Subcutaneous adipose tissue (tissue), 4 donors: ENCODE data around the gene RRAD. TPM values are rescaled to one million over a fixed set of nuclear protein-coding genes. Genes with fewer than 3 reads are reported as not detected.

Source experiments
- total RNA-seq, 4 donors: library from RNA; depleted of rRNA; stranded (reverse); fragments of >200 nt; gene quantifications; one replicate each; pipeline ENCODE4 v1.1.0, GENCODE V29; 2016
- TF ChIP-seq, protein P1 (sequence below): fragments of 450-650 bp; IDR thresholded peaks from one replicate; pipeline ENCODE4 v1.5.1; 2016; ENCODE audit warnings: low read depth, mild to moderate bottlenecking, control low read depth, antibody characterized with exemption, moderate library complexity

Gene RRAD, protein sequence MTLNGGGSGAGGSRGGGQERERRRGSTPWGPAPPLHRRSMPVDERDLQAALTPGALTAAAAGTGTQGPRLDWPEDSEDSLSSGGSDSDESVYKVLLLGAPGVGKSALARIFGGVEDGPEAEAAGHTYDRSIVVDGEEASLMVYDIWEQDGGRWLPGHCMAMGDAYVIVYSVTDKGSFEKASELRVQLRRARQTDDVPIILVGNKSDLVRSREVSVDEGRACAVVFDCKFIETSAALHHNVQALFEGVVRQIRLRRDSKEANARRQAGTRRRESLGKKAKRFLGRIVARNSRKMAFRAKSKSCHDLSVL
- 10 to 100 TPM in 2 of 4 donors, 1 to 10 TPM in 2; 2.4 to 15.9 (median 9.8) TPM for total RNA-seq

DNA sequence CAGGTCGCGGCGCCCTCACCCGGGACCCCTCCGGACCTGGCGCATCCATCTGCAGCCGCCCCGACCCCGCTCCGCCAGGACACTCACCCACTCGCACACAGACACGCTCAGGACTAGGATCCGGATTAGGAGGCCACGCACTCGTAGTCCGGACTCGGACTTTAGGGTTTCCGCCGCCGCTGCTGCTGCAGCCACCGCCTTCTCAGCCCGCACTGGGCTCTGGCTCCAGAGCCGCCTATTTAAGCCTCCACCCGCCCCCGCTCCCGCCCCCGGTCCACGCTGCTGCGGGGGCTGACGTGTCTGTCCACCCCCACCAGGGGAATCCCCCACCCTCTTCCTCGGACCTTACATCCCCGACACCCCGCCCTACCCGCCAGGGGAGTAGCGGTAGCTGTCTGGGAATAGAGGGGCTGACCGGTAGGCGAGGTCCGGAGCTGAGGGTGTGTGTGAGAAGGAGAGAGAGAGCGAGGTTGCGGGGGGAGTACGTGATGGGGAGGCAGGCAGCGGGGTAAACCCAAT is at the start of gene RRAD:
Gene RRAD, minus strand, starts transcription at position 214 of the 519 bp plus-strand sequence. CDS start 356 bp downstream, outside the sequence.
- TF ChIP-seq, protein P1, sequence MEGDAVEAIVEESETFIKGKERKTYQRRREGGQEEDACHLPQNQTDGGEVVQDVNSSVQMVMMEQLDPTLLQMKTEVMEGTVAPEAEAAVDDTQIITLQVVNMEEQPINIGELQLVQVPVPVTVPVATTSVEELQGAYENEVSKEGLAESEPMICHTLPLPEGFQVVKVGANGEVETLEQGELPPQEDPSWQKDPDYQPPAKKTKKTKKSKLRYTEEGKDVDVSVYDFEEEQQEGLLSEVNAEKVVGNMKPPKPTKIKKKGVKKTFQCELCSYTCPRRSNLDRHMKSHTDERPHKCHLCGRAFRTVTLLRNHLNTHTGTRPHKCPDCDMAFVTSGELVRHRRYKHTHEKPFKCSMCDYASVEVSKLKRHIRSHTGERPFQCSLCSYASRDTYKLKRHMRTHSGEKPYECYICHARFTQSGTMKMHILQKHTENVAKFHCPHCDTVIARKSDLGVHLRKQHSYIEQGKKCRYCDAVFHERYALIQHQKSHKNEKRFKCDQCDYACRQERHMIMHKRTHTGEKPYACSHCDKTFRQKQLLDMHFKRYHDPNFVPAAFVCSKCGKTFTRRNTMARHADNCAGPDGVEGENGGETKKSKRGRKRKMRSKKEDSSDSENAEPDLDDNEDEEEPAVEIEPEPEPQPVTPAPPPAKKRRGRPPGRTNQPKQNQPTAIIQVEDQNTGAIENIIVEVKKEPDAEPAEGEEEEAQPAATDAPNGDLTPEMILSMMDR: no peak

DNA sequence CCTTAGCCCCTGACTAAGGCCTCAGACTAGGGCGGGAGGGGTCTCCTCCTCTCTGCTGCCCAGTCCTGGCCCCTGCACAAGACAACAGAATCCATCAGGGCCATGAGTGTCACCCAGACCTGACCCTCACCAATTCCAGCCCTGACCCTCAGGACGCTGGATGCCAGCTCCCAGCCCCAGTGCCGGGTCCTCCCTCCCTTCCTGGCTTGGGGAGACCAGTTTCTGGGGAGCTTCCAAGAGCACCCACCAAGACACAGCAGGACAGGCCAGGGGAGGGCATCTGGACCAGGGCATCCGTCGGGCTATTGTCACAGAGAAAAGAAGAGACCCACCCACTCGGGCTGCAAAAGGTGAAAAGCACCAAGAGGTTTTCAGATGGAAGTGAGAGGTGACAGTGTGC is 48.4 kb upstream of the RRAD start:
- TF ChIP-seq, protein P1: no peak

DNA sequence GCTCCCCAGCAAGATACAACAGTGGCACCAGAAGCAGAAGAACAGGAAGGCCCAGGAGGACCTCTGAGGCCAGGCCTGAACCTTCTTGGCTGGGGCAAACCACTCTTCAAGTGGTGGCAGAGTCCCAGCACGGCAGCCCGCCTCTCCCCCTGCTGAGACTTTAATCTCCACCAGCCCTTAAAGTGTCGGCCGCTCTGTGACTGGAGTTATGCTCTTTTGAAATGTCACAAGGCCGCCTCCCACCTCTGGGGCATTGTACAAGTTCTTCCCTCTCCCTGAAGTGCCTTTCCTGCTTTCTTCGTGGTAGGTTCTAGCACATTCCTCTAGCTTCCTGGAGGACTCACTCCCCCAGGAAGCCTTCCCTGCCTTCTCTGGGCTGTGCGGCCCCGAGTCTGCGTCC is 47.6 kb upstream of the RRAD start:
- TF ChIP-seq, protein P1: no peak

DNA sequence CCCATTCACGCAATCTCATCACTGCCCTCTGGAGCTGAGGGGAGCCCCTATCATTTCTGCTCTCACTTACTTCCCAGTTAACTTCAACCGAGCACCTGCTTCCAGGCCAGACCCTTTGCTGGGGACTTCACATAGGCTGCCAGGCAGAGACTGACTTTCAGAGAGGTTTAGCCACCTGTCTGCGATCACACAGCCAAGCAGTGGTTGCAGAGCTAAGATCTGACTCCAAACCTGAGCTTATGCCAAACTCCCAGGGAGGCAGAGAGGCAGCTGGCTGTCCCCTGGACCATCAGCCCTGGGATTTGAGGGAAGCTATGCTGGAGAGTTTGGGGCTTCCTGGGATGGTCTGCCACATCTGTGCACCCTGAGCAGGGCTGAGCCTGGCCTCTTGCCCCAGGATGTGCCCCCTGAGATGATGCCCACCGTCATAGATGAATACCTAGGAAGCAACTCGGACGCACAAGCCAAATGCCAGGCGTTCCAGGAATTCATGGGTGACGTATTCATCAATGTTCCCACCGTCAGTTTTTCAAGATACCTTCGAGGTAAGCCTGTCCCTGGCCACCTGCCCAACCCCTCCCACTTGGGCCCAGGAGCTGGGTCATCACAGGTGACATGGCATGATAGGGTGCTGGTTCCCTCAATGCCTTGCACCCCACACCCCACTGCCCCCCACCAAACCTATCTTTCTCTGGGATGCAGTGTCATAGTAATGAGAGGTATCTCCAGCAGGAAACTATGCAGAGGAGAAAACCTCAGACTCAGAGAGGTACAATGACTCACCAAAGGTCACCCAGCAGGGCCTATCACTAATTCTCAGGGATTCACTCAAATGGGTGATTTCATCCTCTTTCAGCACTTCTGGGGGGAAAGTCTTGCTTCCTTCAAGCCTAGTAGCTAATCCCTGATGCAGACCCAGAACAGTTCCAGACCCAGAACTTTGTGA is 45.7 kb upstream of the RRAD start:
- TF ChIP-seq, protein P1: no peak

DNA sequence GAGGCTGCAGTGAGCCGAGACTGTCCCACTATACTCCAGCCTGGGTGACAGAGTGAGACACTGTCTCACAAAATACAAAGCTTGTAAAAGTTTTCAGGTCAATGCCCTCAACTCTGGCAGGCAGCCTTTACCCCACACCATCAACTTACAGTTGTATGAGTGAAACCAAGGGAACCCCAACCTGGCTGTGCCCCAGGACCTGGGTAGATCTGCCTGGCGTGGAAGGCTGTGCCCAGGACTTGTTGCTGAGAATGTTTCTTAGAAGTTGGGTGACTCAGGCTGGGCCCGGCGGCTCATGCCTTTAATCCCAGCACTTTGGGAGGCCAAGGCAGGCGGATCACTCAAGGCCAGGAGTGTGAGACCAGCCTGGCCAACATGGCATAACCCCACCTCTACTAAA is 43.5 kb upstream of the RRAD start:
- TF ChIP-seq, protein P1: no peak

DNA sequence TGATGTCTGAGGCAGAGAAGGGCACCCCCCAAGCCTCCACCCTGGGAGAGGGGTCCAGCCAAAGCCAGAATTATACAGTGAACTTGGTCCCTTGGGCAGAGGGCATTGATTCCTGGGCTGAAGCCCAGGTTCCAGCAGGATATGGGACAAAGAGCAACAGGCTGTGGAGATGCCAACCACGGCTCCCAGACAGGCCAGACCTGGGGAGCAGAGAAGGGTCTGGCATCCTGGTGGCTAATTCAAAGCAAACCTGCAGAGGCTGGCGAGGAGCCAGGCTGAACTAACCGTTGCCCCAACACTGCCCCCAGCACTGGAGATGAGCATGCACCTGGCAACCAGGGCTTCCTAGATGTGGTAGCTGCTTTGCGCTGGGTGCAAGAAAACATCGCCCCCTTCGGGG is 38.7 kb upstream of the RRAD start:
- TF ChIP-seq, protein P1: no peak

DNA sequence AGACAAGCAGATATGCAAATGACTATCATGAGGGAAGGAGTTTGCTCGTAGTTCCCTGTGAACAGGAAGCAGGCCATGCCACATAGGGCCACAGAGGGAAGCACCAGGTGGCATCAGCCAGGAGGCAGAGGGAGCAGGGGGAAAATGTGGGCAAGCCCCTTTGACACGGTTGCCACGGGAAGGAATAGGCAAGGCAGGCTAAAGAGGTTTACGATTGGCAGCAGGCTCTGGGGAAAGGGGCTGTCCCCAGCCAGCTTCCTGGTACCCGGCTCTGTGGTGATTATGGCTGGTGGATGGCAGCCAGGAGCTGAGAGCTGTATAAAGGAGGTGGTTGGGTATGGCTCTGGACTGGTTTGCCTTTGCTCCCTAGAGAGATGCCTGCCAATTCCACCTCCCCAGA is 36.6 kb upstream of the RRAD start:
- TF ChIP-seq, protein P1: no peak
